HepG2 (cell line): ENCODE measurements around the gene NANOG.

Source experiments
- CSRNP1 ChIP-seq: sonication (generic); formaldehyde crosslinking; IDR thresholded peaks from 2 replicates; pipeline ENCODE4 v1.8.1; 2023; ENCODE audit warnings: mild to moderate bottlenecking, missing genetic modification reagents
- FOSL2 ChIP-seq: sonication (generic); formaldehyde crosslinking; IDR thresholded peaks from 2 replicates; pipeline ENCODE4 v1.4.0; 2020; ENCODE audit warnings: missing genetic modification reagents
- ISX ChIP-seq: sonication (generic); formaldehyde crosslinking; conservative IDR thresholded peaks from 2 replicates; pipeline ENCODE4 v1.5.0; 2020; ENCODE audit warnings: missing genetic modification reagents
- KAT2B ChIP-seq: fragments of 150-350 bp; IDR thresholded peaks from 2 replicates; pipeline ENCODE4 v1.6.1; 2014; ENCODE audit warnings: low read depth, low read length, borderline replicate concordance
- TBL1XR1 ChIP-seq: fragments of 150-350 bp; IDR thresholded peaks from 2 replicates; pipeline ENCODE4 v1.6.1; 2014; ENCODE audit warnings: borderline replicate concordance, low read length; ENCODE audit not compliant: partially characterized antibody
- ZBTB7A ChIP-seq: sonication (generic); formaldehyde crosslinking; IDR thresholded peaks from 2 replicates; pipeline ENCODE4 v1.8.0; 2022; ENCODE audit warnings: mild to moderate bottlenecking, missing genetic modification reagents
- ZNF207 ChIP-seq: fragments of 450-650 bp; IDR thresholded peaks from 2 replicates; pipeline ENCODE4 v1.6.1; 2016; ENCODE audit warnings: antibody characterized with exemption, borderline replicate concordance
- ZNF234 ChIP-seq: sonication (generic); formaldehyde crosslinking; conservative IDR thresholded peaks from 2 replicates; pipeline ENCODE4 v1.5.1; 2020; ENCODE audit warnings: mild to moderate bottlenecking, missing genetic modification reagents
- TF ChIP-seq, protein P1 (sequence below), 2 experiments: IDR thresholded peaks; 2 replicates each; pipeline ENCODE4 v1.6.1; 2011 to 2012; ENCODE audit warnings: low read length in 2 of 2, borderline replicate concordance in 1 of 2, low read depth in 1 of 2, mild to moderate bottlenecking in 1 of 2, moderate library complexity in 1 of 2
- TF ChIP-seq, protein P2 (sequence below): sonication (generic); formaldehyde crosslinking; IDR thresholded peaks from 2 replicates; pipeline ENCODE4 v1.4.0; 2020; ENCODE audit warnings: mild to moderate bottlenecking, missing genetic modification reagents

- TF ChIP-seq TBL1XR1, result no peak
- TF ChIP-seq, protein P1, sequence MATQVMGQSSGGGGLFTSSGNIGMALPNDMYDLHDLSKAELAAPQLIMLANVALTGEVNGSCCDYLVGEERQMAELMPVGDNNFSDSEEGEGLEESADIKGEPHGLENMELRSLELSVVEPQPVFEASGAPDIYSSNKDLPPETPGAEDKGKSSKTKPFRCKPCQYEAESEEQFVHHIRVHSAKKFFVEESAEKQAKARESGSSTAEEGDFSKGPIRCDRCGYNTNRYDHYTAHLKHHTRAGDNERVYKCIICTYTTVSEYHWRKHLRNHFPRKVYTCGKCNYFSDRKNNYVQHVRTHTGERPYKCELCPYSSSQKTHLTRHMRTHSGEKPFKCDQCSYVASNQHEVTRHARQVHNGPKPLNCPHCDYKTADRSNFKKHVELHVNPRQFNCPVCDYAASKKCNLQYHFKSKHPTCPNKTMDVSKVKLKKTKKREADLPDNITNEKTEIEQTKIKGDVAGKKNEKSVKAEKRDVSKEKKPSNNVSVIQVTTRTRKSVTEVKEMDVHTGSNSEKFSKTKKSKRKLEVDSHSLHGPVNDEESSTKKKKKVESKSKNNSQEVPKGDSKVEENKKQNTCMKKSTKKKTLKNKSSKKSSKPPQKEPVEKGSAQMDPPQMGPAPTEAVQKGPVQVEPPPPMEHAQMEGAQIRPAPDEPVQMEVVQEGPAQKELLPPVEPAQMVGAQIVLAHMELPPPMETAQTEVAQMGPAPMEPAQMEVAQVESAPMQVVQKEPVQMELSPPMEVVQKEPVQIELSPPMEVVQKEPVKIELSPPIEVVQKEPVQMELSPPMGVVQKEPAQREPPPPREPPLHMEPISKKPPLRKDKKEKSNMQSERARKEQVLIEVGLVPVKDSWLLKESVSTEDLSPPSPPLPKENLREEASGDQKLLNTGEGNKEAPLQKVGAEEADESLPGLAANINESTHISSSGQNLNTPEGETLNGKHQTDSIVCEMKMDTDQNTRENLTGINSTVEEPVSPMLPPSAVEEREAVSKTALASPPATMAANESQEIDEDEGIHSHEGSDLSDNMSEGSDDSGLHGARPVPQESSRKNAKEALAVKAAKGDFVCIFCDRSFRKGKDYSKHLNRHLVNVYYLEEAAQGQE (IDR thresholded peaks at IDR 0.05; ENCODE audit: borderline replicate concordance in 1 of 2, low read depth in 1 of 2, low read length in 2 of 2), result no peak
- TF ChIP-seq ZNF207, result no peak
- no peak for TF ChIP-seq FOSL2
- TF ChIP-seq KAT2B, result no peak
- no peak for TF ChIP-seq ZNF234 (CRISPR knock-in tag)
- no peak for TF ChIP-seq CSRNP1
- TF ChIP-seq ZBTB7A (CRISPR knock-in tag), result no peak
- TF ChIP-seq, protein P2, sequence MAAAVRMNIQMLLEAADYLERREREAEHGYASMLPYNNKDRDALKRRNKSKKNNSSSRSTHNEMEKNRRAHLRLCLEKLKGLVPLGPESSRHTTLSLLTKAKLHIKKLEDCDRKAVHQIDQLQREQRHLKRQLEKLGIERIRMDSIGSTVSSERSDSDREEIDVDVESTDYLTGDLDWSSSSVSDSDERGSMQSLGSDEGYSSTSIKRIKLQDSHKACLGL (CRISPR knock-in tag), result no peak
- no peak for TF ChIP-seq ISX (CRISPR knock-in tag)
These were observed 43.0 kb downstream of the NANOG start for GRCh38 chr12:7832059-7832696.
